Gastroesophageal sphincter (tissue), 3 donors: ENCODE measurements around the gene DICER1.

ENCODE experiments used
- CTCF ChIP-seq, 4 experiments: fragments of 200-600 bp in 2 of 4; fragments of 450-650 bp in 2 of 4; sonication (generic) in 1 of 4; IDR thresholded peaks; one replicate each; pipeline ENCODE4 v1.5.1; 2017 to 2019; ENCODE audit warnings: antibody characterized with exemption in 4 of 4, mild to moderate bottlenecking in 2 of 4, moderate library complexity in 2 of 4
- EP300 ChIP-seq: sonication (generic); formaldehyde crosslinking; IDR thresholded peaks from one replicate; pipeline ENCODE4 v1.6.1; 2017; ENCODE audit warnings: antibody characterized with exemption, mild to moderate bottlenecking

- TF ChIP-seq CTCF (IDR thresholded peaks at IDR 0.05) (no peak), EP300 (no peak)
Measured at GRCh38 chr14:95068521-95068920, 88.8 kb downstream of the DICER1 start.
